HepG2 (cell line): Measurements from ENCODE around the gene NCS1.

Experiments
- EP300 ChIP-seq, 3 experiments: sonication (generic) in 1 of 3; formaldehyde crosslinking in 1 of 3; IDR thresholded peaks; 2 replicates each; pipeline versions ENCODE4 v1.5.1 to v1.6.1; 2011 to 2020; ENCODE audit warnings: low read depth in 2 of 3, low read length in 2 of 3, borderline replicate concordance in 1 of 3, improper control_type of control experiment in 1 of 3, mild to moderate bottlenecking in 1 of 3, missing genetic modification reagents in 1 of 3, moderate library complexity in 1 of 3
- FOXA1 ChIP-seq, 2 experiments: fragments of 450-650 bp in 1 of 2; sonication (generic) in 1 of 2; formaldehyde crosslinking in 1 of 2; IDR thresholded peaks; 2 replicates each; pipeline versions ENCODE4 v1.4.0 to v1.6.1; 2016 to 2020; ENCODE audit warnings: missing genetic modification reagents in 1 of 2
- KMT2A ChIP-seq: sonication (generic); formaldehyde crosslinking; IDR thresholded peaks from 2 replicates; pipeline ENCODE4 v1.4.0; 2020; ENCODE audit warnings: missing genetic modification reagents
- PRPF4 ChIP-seq: fragments of 200-400 bp; formaldehyde crosslinking; IDR thresholded peaks from 2 replicates; pipeline ENCODE4 v1.6.1; 2016; ENCODE audit warnings: low read length, low read depth; ENCODE audit not compliant: poor library complexity, severe bottlenecking
- TCF12 ChIP-seq, 2 experiments: fragments of 450-650 bp in 1 of 2; sonication (generic) in 1 of 2; formaldehyde crosslinking in 1 of 2; IDR thresholded peaks; 2 replicates each; pipeline versions ENCODE4 v1.6.1 to v1.8.0; 2017 to 2022; ENCODE audit warnings: antibody characterized with exemption in 1 of 2, mild to moderate bottlenecking in 1 of 2, missing genetic modification reagents in 1 of 2, moderate library complexity in 1 of 2
- ZBTB7A ChIP-seq: sonication (generic); formaldehyde crosslinking; IDR thresholded peaks from 2 replicates; pipeline ENCODE4 v1.8.0; 2022; ENCODE audit warnings: mild to moderate bottlenecking, missing genetic modification reagents
- ZFP36 ChIP-seq: fragments of 150-350 bp; IDR thresholded peaks from 2 replicates; pipeline ENCODE4 v1.6.1; 2018; ENCODE audit warnings: borderline replicate concordance, low read length, low read depth; ENCODE audit not compliant: partially characterized antibody
- ZNF263 ChIP-seq: sonication (generic); formaldehyde crosslinking; IDR thresholded peaks from 2 replicates; pipeline ENCODE4 v1.4.0; 2020; ENCODE audit warnings: missing genetic modification reagents
- TF ChIP-seq, protein P1 (sequence below): sonication (generic); formaldehyde crosslinking; IDR thresholded peaks from 2 replicates; pipeline ENCODE4 v1.5.0; 2020; ENCODE audit warnings: mild to moderate bottlenecking, missing genetic modification reagents, moderate library complexity
- TF ChIP-seq, protein P2 (sequence below): sonication (generic); formaldehyde crosslinking; IDR thresholded peaks from 2 replicates; pipeline ENCODE4 v1.4.0; 2020; ENCODE audit warnings: missing genetic modification reagents
- TF ChIP-seq, protein P3 (sequence below): IDR thresholded peaks from 2 replicates; pipeline ENCODE4 v1.6.1; 2012; ENCODE audit warnings: low read depth, low read length, improper control_type of control experiment
- TF ChIP-seq, protein P4 (sequence below): IDR thresholded peaks from 2 replicates; pipeline ENCODE4 v1.6.1; 2016; ENCODE audit warnings: missing compliant biosample characterization, missing genetic modification reagents, borderline replicate concordance

DNA sequence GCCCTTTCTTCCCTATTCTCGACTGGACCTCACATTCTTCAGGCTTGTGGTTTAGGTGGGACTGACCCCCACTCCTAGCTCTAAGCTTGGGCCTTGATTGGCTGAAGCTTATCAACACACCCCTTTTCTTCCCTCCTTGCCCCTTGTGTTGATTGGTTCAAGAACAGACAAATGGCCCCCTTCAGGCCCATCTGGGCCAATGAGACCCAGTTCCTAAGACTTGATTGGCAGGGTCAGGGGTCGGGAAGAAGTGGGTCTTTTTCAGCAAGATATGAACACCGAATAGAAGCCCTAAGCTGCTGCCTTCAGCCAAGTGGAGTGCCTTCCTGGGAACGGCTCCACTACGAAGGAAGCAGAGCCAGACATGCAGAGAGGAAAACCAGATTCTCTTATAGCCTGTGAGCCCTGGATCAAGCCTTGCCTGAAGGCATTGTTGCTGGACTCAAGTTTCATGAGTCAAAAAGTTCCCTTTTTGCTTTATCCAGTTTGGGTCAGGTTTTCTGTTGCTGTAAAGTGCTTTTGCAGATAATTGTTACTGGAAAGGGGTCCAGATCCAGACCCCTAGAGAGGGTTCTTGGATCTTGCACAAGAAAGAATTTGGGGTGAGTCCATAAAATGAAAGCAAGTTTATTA is 22.4 kb upstream of the NCS1 start:
- TF ChIP-seq, protein P1, sequence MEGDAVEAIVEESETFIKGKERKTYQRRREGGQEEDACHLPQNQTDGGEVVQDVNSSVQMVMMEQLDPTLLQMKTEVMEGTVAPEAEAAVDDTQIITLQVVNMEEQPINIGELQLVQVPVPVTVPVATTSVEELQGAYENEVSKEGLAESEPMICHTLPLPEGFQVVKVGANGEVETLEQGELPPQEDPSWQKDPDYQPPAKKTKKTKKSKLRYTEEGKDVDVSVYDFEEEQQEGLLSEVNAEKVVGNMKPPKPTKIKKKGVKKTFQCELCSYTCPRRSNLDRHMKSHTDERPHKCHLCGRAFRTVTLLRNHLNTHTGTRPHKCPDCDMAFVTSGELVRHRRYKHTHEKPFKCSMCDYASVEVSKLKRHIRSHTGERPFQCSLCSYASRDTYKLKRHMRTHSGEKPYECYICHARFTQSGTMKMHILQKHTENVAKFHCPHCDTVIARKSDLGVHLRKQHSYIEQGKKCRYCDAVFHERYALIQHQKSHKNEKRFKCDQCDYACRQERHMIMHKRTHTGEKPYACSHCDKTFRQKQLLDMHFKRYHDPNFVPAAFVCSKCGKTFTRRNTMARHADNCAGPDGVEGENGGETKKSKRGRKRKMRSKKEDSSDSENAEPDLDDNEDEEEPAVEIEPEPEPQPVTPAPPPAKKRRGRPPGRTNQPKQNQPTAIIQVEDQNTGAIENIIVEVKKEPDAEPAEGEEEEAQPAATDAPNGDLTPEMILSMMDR (CRISPR knock-in tag), result no peak
- TF ChIP-seq FOXA1 (IDR thresholded peaks at IDR 0.05) (no peak), FOXA1 (CRISPR knock-in tag; IDR thresholded peaks at IDR 0.05) (no peak), TCF12 (IDR thresholded peaks at IDR 0.05) (no peak), TCF12 (CRISPR knock-in tag; IDR thresholded peaks at IDR 0.05) (no peak), EP300 (IDR thresholded peaks at IDR 0.05; ENCODE audit: low read depth in 2 of 2, low read length in 2 of 2) (no peak), EP300 (CRISPR knock-in tag; IDR thresholded peaks at IDR 0.05; ENCODE audit: borderline replicate concordance) (no peak), KMT2A (CRISPR knock-in tag) (no peak), PRPF4 (no peak), ZNF263 (CRISPR knock-in tag) (no peak), ZBTB7A (no peak), ZFP36 (no peak)
- TF ChIP-seq, protein P2, sequence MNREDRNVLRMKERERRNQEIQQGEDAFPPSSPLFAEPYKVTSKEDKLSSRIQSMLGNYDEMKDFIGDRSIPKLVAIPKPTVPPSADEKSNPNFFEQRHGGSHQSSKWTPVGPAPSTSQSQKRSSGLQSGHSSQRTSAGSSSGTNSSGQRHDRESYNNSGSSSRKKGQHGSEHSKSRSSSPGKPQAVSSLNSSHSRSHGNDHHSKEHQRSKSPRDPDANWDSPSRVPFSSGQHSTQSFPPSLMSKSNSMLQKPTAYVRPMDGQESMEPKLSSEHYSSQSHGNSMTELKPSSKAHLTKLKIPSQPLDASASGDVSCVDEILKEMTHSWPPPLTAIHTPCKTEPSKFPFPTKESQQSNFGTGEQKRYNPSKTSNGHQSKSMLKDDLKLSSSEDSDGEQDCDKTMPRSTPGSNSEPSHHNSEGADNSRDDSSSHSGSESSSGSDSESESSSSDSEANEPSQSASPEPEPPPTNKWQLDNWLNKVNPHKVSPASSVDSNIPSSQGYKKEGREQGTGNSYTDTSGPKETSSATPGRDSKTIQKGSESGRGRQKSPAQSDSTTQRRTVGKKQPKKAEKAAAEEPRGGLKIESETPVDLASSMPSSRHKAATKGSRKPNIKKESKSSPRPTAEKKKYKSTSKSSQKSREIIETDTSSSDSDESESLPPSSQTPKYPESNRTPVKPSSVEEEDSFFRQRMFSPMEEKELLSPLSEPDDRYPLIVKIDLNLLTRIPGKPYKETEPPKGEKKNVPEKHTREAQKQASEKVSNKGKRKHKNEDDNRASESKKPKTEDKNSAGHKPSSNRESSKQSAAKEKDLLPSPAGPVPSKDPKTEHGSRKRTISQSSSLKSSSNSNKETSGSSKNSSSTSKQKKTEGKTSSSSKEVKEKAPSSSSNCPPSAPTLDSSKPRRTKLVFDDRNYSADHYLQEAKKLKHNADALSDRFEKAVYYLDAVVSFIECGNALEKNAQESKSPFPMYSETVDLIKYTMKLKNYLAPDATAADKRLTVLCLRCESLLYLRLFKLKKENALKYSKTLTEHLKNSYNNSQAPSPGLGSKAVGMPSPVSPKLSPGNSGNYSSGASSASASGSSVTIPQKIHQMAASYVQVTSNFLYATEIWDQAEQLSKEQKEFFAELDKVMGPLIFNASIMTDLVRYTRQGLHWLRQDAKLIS, result no peak
- TF ChIP-seq, protein P3, sequence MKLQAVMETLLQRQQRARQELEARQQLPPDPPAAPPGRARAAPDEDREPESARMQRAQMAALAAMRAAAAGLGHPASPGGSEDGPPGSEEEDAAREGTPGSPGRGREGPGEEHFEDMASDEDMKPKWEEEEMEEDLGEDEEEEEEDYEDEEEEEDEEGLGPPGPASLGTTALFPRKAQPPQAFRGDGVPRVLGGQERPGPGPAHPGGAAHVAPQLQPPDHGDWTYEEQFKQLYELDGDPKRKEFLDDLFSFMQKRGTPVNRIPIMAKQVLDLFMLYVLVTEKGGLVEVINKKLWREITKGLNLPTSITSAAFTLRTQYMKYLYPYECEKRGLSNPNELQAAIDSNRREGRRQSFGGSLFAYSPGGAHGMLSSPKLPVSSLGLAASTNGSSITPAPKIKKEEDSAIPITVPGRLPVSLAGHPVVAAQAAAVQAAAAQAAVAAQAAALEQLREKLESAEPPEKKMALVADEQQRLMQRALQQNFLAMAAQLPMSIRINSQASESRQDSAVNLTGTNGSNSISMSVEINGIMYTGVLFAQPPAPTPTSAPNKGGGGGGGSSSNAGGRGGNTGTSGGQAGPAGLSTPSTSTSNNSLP, result no peak
- TF ChIP-seq, protein P4, sequence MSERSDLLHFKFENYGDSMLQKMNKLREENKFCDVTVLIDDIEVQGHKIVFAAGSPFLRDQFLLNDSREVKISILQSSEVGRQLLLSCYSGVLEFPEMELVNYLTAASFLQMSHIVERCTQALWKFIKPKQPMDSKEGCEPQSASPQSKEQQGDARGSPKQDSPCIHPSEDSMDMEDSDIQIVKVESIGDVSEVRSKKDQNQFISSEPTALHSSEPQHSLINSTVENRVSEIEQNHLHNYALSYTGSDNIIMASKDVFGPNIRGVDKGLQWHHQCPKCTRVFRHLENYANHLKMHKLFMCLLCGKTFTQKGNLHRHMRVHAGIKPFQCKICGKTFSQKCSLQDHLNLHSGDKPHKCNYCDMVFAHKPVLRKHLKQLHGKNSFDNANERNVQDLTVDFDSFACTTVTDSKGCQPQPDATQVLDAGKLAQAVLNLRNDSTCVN (CRISPR knock-in tag), result no peak
